Measurements from ENCODE around the gene INO80D. TPM values are rescaled to one million over a fixed set of nuclear protein-coding genes. Genes with fewer than 3 reads are reported as not detected.

INO80D gene
- total RNA-seq, 1 donor from 2014 or later: 29.4 TPM

DNA sequence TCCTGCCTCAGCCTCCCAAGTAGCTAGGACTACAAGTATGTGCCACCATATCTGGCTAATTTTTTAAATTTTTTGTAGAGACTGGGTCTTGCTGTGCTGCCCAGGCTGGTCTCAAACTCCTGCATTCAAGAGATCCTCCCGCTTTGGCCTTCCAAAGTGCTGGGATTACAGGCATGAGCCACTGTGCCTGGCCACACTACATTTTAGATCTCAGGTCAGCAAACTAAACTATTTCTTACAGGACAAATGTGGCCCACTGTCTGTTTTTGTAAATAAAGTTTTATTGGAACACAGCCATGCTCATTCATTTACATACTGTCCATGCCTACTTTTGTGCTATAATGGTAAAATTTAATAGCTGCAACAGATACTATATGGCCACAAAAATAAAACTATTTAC is 17.8 kb downstream of the INO80D start:
- H3K36me3 ChIP-seq: peaks cover 2% of the 10 kb centered on the region
- H3K27ac ChIP-seq: no peak overlapping the region
- DNase-seq (no peak), ATAC-seq (no peak)
- H3K4me3 ChIP-seq: no peak overlapping the region
- intact Hi-C loops (cut with DNase I): no loop called here
- TF ChIP-seq, protein P1, sequence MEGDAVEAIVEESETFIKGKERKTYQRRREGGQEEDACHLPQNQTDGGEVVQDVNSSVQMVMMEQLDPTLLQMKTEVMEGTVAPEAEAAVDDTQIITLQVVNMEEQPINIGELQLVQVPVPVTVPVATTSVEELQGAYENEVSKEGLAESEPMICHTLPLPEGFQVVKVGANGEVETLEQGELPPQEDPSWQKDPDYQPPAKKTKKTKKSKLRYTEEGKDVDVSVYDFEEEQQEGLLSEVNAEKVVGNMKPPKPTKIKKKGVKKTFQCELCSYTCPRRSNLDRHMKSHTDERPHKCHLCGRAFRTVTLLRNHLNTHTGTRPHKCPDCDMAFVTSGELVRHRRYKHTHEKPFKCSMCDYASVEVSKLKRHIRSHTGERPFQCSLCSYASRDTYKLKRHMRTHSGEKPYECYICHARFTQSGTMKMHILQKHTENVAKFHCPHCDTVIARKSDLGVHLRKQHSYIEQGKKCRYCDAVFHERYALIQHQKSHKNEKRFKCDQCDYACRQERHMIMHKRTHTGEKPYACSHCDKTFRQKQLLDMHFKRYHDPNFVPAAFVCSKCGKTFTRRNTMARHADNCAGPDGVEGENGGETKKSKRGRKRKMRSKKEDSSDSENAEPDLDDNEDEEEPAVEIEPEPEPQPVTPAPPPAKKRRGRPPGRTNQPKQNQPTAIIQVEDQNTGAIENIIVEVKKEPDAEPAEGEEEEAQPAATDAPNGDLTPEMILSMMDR (IDR thresholded peaks at IDR 0.05): no peak
- H3K4me1 ChIP-seq: peaks cover 8% of the 10 kb centered on the region
- H3K27me3 ChIP-seq: no peaks in the 10 kb centered on the region
- no peaks in the 10 kb centered on the region for H3K9me3 ChIP-seq

DNA sequence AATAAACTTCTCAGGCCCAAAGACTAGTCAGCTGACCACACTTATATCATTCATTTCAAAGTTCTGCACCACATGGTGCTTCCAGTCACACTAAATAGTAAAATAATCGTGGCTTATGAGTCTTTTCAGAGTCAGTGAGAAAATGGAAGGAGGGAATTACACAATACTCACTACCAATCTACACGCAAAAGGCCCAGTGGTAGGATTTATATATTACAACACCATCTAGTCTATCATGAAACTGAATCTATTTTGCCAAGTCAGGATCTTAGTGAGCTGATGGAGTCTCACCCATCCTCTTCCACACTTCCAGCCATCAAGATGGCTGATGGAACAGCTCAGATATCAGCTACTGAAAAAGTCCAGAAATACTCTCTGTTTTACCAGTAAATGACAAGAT is 21.9 kb downstream of the INO80D start:
- H3K36me3 ChIP-seq: peaks cover 26% of the 10 kb centered on the region
- ATAC-seq (peak; percentile 10), DNase-seq (no peak)
- H3K4me3 ChIP-seq: no peak overlapping the region
- intact Hi-C loops (cut with DNase I): no loop called here
- H3K27ac ChIP-seq: no peak overlapping the region
- TF ChIP-seq, protein P1 (IDR thresholded peaks at IDR 0.05): no peak
- no peaks in the 10 kb centered on the region for H3K4me1 ChIP-seq
- no peaks in the 10 kb centered on the region for H3K27me3 ChIP-seq
- H3K9me3 ChIP-seq: no peaks in the 10 kb centered on the region

DNA sequence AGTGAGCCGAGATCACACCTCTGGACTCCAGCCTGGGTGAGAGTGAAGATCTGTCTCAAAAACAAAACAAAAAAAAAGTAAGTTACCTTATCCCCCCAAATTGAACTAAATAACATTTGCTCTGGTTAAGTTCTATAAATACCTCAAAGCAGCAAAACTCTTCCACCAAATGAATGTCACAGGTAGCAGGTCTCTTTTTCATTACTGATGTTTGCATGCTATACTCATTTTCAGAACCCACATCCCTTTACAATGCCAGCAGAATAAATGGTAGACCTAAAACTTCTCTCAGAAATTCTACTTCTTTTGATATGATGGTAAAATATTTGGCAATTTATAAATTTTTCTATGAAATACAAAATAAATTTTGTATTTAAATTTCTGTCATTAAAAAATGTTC is 22.3 kb downstream of the INO80D start:
- Histone ChIP-seq H3K27ac (no peak overlapping the region), H3K4me1 (no peaks in the 10 kb centered on the region), H3K27me3 (no peaks in the 10 kb centered on the region), H3K4me3 (no peak overlapping the region), H3K36me3 (peaks cover 26% of the 10 kb centered on the region), H3K9me3 (no peaks in the 10 kb centered on the region)
- intact Hi-C loops (cut with DNase I): no loop called here
- TF ChIP-seq, protein P1 (IDR thresholded peaks at IDR 0.05): no peak
- no peak for ATAC-seq
- DNase-seq: no peak

DNA sequence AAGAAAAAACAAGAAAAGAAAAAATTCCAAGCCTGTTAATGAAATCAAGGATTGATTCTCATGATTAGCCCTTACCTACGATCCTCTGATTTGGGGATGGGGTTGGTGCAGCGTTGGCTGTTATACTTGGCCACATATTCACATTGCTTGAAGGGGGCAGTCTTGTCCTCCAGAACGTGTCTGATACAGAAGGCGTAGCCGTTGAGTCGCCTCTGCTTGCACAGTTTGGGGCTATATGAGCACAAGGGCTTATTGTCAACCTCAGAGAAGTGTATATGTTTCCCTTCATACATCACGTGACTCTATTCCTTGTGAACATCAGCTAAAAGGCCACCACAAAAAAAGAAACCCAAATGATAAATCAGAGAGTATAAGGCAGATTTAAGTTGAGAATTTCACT is 23.2 kb downstream of the INO80D start:
- TF ChIP-seq, protein P1 (IDR thresholded peaks at IDR 0.05): no peak
- Histone ChIP-seq H3K27ac (no peak overlapping the region), H3K4me3 (no peak overlapping the region), H3K27me3 (no peaks in the 10 kb centered on the region), H3K9me3 (no peaks in the 10 kb centered on the region), H3K4me1 (no peaks in the 10 kb centered on the region), H3K36me3 (peaks cover 26% of the 10 kb centered on the region)
- intact Hi-C loops (cut with DNase I): no loop called here
- DNase-seq: no peak
- no peak for ATAC-seq

DNA sequence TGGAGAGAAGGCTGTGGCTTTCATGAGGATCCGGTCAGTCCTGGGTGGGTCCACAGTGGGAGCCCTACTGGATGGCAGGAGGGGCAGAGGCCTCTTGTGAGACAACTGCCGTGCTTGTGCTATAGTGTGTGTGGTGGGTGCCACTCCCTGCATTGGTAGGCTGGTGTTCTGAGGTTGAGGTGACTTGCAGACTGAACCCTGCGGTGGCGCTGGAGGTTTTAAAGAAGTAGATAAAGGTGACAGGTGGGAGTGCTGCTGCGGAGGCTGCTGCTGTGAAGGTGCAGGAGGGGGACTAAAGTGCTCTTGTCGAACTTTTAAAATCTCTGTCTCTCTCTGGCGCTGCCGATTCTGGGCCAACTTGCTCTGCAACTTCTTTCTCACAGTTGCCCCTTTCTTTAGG is 29.7 kb downstream of the INO80D start:
- Histone ChIP-seq H3K27ac (no peak overlapping the region), H3K36me3 (peaks cover 44% of the 10 kb centered on the region), H3K4me1 (no peaks in the 10 kb centered on the region), H3K4me3 (no peak overlapping the region), H3K9me3 (no peaks in the 10 kb centered on the region), H3K27me3 (no peaks in the 10 kb centered on the region)
- TF ChIP-seq, protein P1 (IDR thresholded peaks at IDR 0.05): no peak
- intact Hi-C loops (cut with DNase I): no loop called here
- DNase-seq (peak; percentile 32), ATAC-seq (peak; percentile 24)

DNA sequence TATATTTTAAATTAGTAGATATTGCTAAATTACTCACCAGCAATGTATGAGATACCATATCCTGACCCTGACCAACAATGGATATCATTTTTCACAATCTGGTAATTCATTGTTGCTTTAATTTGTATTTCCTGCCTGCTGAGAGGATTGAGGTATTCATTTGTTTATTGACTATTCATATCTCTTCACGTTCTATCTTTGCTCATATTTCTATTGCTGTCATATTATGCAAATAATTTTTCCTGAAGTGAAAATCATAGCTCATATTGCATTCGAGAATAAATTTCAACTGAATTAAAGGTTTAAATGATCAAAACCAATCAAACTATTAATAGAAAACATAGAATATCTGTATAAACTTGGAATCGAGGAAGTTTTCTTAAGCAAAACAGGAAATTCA is 31.0 kb downstream of the INO80D start:
- no peak for DNase-seq
- no peak for ATAC-seq
- H3K4me1 ChIP-seq: no peaks in the 10 kb centered on the region
- intact Hi-C loops (cut with DNase I): no loop called here
- no peaks in the 10 kb centered on the region for H3K9me3 ChIP-seq
- H3K27me3 ChIP-seq: no peaks in the 10 kb centered on the region
- TF ChIP-seq, protein P1 (IDR thresholded peaks at IDR 0.05): no peak
- no peak overlapping the region for H3K4me3 ChIP-seq
- peaks cover 38% of the 10 kb centered on the region for H3K36me3 ChIP-seq
- H3K27ac ChIP-seq: no peak overlapping the region
